T-cell (primary cell): ENCODE data around the gene JPT2. TPM values are rescaled to one million over a fixed set of nuclear protein-coding genes. Genes with fewer than 3 reads are reported as not detected.
"Not testable (repeated sequence)": the region's sequence is repeated elsewhere in the genome, so short reads cannot be mapped to it uniquely, and the experiment has no call there.

Experiments used
- ATAC-seq, 4 experiments: fragments of 200-7000 bp in 3 of 4; fragments of 150-1000 bp in 1 of 4; cut with Tn5 transposase; replicated peaks in 1 of 4; 1 replicate in 3 of 4; 2 replicates in 1 of 4; pipeline ENCODE4 v1.10.0; 2021; ENCODE audit warnings: moderate library complexity in 3 of 4, mild to moderate bottlenecking in 2 of 4, moderate number of reproducible peaks in 1 of 4
- CTCF ChIA-PET, 2 donors: fragments of 300-600 bp; sonication (Branson Sonifier 250); formaldehyde crosslinking; loops; one replicate each; lab custom pipeline; 2022; ENCODE audit warnings: antibody characterized with exemption in 2 of 2; lab: Charles Lee
- POLR2A ChIA-PET, 2 donors: fragments of 300-600 bp; sonication (Branson Sonifier 250); formaldehyde crosslinking; loops; one replicate each; lab custom pipeline; 2022; ENCODE audit warnings: antibody characterized with exemption in 2 of 2; lab: Charles Lee
- DNase-seq, 35 experiments: peaks; one replicate each; pipeline versions ENCODE4 v3.0.0 to v3.0.0-alpha.2; 2013 to 2023
- H3K27ac ChIP-seq: one replicate; pipeline ENCODE4 v1.5.1; 2013; ENCODE audit warnings: low read length
- H3K27me3 ChIP-seq, 2 experiments: replicated peaks in 1 of 2; 1 replicate in 1 of 2; 2 replicates in 1 of 2; pipeline versions ENCODE4 v1.6.1 to v1.7.0; 2013; ENCODE audit warnings: low read length in 1 of 2, mixed read lengths in 1 of 2; ENCODE audit not compliant: control insufficient read depth in 2 of 2, insufficient read depth in 2 of 2; ENCODE audit errors: extremely low read depth in 1 of 2
- H3K36me3 ChIP-seq, 2 donors: 1 replicate in 1 of 2; 2 replicates in 1 of 2; pipeline versions ENCODE4 v1.6.1 to v1.7.0; 2013; ENCODE audit warnings: low read length in 1 of 2; ENCODE audit not compliant: control insufficient read depth in 2 of 2, insufficient read depth in 1 of 2; ENCODE audit errors: extremely low read depth in 1 of 2
- H3K4me1 ChIP-seq, 2 experiments: 1 replicate in 1 of 2; 2 replicates in 1 of 2; pipeline versions ENCODE4 v1.6.1 to v1.7.0; 2013; ENCODE audit warnings: low read length in 2 of 2, mixed read lengths in 1 of 2; ENCODE audit not compliant: insufficient read depth in 2 of 2, control insufficient read depth in 1 of 2; ENCODE audit errors: extremely low read depth in 1 of 2
- H3K4me3 ChIP-seq, 2 donors: 1 replicate in 1 of 2; 2 replicates in 1 of 2; pipeline versions ENCODE4 v1.5.1 to v1.7.0; 2013; ENCODE audit warnings: mild to moderate bottlenecking in 2 of 2, low read length in 1 of 2, moderate library complexity in 1 of 2; ENCODE audit not compliant: control insufficient read depth in 1 of 2; ENCODE audit errors: extremely low read depth in 1 of 2
- H3K9me3 ChIP-seq: 2 replicates; pipeline ENCODE4 v1.7.0; 2013
- H3K27ac Mint-ChIP-seq, 2 donors: one replicate each; pipeline ENCODE4 v1.8.0; 2020 to 2021; ENCODE audit warnings: mild to moderate bottlenecking in 2 of 2, mixed read lengths in 2 of 2
- H3K27me3 Mint-ChIP-seq, 2 donors: one replicate each; pipeline ENCODE4 v1.8.0; 2021 to 2022; ENCODE audit warnings: mixed read lengths in 2 of 2
- H3K36me3 Mint-ChIP-seq: one replicate; pipeline ENCODE4 v1.8.0; 2021; ENCODE audit warnings: mixed read lengths
- H3K4me1 Mint-ChIP-seq, 3 donors: one replicate each; pipeline ENCODE4 v1.8.0; 2020 to 2022; ENCODE audit warnings: mixed read lengths in 3 of 3, mild to moderate bottlenecking in 1 of 3
- H3K4me3 Mint-ChIP-seq, 3 donors: one replicate each; pipeline ENCODE4 v1.8.0; 2020 to 2022; ENCODE audit warnings: mild to moderate bottlenecking in 3 of 3, mixed read lengths in 3 of 3, moderate library complexity in 3 of 3
- H3K9me3 Mint-ChIP-seq, 3 donors: one replicate each; pipeline ENCODE4 v1.8.0; 2020 to 2022; ENCODE audit warnings: mixed read lengths in 3 of 3
- WGBS: methylation state at CpG from one replicate; pipeline ENCODE4 v1.1.5; 2013; ENCODE audit warnings: missing lambda C conversion rate; ENCODE audit not compliant: insufficient coverage; 5-methylcytosine and 5-hydroxymethylcytosine counted together
- total RNA-seq, 35 experiments: library from RNA in 6 of 35; stranded (reverse) in 6 of 35; fragments of 120-200 nt in 1 of 35; gene quantifications; one replicate each; pipeline versions ENCODE4 v1.2.1 to v1.2.4 and lab custom pipeline; 2013 to 2026

Gene JPT2
- total RNA-seq, 5 donors from 2014 or later (not counting 1 experiment from before 2014, with no cell fraction given), result 13.8 to 51.1 (median 41.3) TPM

- H3K4me3 ChIP-seq, result no peak overlapping the region
- Mint-ChIP-seq H3K27ac (no peak overlapping the region), H3K4me1 (peaks cover 34 to 58% (median 56%) of the 10 kb centered on the region in 3 donors), H3K27me3 (no peaks in the 10 kb centered on the region), H3K4me3 (no peak overlapping the region), H3K9me3 (no peaks in the 10 kb centered on the region), H3K36me3 (no peaks in the 10 kb centered on the region)
- H3K27ac ChIP-seq, result no peak overlapping the region
- H3K9me3 ChIP-seq, result no peaks in the 10 kb centered on the region
- DNase-seq, result no peak
- WGBS, result 94% methylated on average over 12 of the region's 17 CpGs
- H3K27me3 ChIP-seq, result no peaks in the 10 kb centered on the region
- H3K4me1 ChIP-seq, result peaks cover 0 to 59% of the 10 kb centered on the region in 2 experiments
- ChIA-PET CTCF (interaction anchor here in 1 of 2 donors (0.6 kb wide), 1 partner anchor 152 kb away, joined by 3 read pairs; no protein-coding TSS in a partner anchor), POLR2A (interaction anchor here in 1 of 2 donors (0.7 kb wide), 1 partner anchor 44 kb away, joined by 8 read pairs; no protein-coding TSS in a partner anchor)
- ATAC-seq, result no peak
- peaks cover 0 to 8% of the 10 kb centered on the region in 2 donors for H3K36me3 ChIP-seq
These were observed 32.9 kb downstream of the JPT2 start for GRCh38 chr16:1710811-1711507.

- no peak for DNase-seq
- WGBS, result 78% methylated on average over 8 of the region's 14 CpGs
- H3K36me3 ChIP-seq, result peaks cover 0 to 8% of the 10 kb centered on the region in 2 donors
- ChIA-PET POLR2A (no interaction called here), CTCF (interaction anchor here in 1 of 2 donors (1.5 kb wide), 1 partner anchor 11 kb away, joined by 3 read pairs; no protein-coding TSS in a partner anchor)
- H3K4me3 Mint-ChIP-seq, result no peak overlapping the region
- no peaks in the 10 kb centered on the region for H3K9me3 Mint-ChIP-seq
- H3K27me3 Mint-ChIP-seq, result no peaks in the 10 kb centered on the region
- no peaks in the 10 kb centered on the region for H3K9me3 ChIP-seq
- ATAC-seq, result no peak
- peaks cover 0 to 45% of the 10 kb centered on the region in 2 experiments for H3K4me1 ChIP-seq
- no peaks in the 10 kb centered on the region for H3K27me3 ChIP-seq
- no peak overlapping the region for H3K27ac Mint-ChIP-seq
- H3K4me3 ChIP-seq, result no peak overlapping the region
- H3K27ac ChIP-seq, result no peak overlapping the region
- peaks cover 25 to 54% (median 50%) of the 10 kb centered on the region in 3 donors for H3K4me1 Mint-ChIP-seq
- no peaks in the 10 kb centered on the region for H3K36me3 Mint-ChIP-seq
These were observed 34.7 kb downstream of the JPT2 start for GRCh38 chr16:1712791-1713261.

GRCh38 chr16:1713331-1713730 lies 35.3 kb downstream of the JPT2 start:
- Mint-ChIP-seq H3K4me3 (no peak overlapping the region), H3K27ac (no peak overlapping the region), H3K9me3 (no peaks in the 10 kb centered on the region), H3K36me3 (no peaks in the 10 kb centered on the region), H3K4me1 (peaks cover 20 to 49% (median 45%) of the 10 kb centered on the region in 3 donors), H3K27me3 (no peaks in the 10 kb centered on the region)
- no peaks in the 10 kb centered on the region for H3K27me3 ChIP-seq
- H3K36me3 ChIP-seq, result peaks cover 0 to 8% of the 10 kb centered on the region in 2 donors
- peaks cover 0 to 40% of the 10 kb centered on the region in 2 experiments for H3K4me1 ChIP-seq
- no peak overlapping the region for H3K27ac ChIP-seq
- H3K9me3 ChIP-seq, result no peaks in the 10 kb centered on the region
- no peak overlapping the region for H3K4me3 ChIP-seq
- DNase-seq (no peak), ATAC-seq (no peak)
- CTCF ChIA-PET, result interaction anchor here in 1 of 2 donors (1.5 kb wide), 1 partner anchor 10 kb away, joined by 3 read pairs; no protein-coding TSS in a partner anchor
- 57% methylated on average over 1 of the region's 7 CpGs for WGBS
- POLR2A ChIA-PET, result no interaction called here

GRCh38 chr16:1713933-1714332 lies 35.9 kb downstream of the JPT2 start:
- ChIA-PET POLR2A (no interaction called here), CTCF (interaction anchor here in 1 of 2 donors (1.5 kb wide), 1 partner anchor 10 kb away, joined by 3 read pairs; no protein-coding TSS in a partner anchor)
- WGBS, result 82% methylated on average over 14 of the region's 14 CpGs
- Mint-ChIP-seq H3K4me3 (no peak overlapping the region), H3K27me3 (no peaks in the 10 kb centered on the region), H3K27ac (no peak overlapping the region), H3K9me3 (no peaks in the 10 kb centered on the region), H3K36me3 (no peaks in the 10 kb centered on the region), H3K4me1 (peaks cover 17 to 46% (median 42%) of the 10 kb centered on the region in 3 donors)
- H3K27me3 ChIP-seq, result no peaks in the 10 kb centered on the region
- no peak overlapping the region for H3K27ac ChIP-seq
- H3K4me1 ChIP-seq, result peaks cover 0 to 38% of the 10 kb centered on the region in 2 experiments
- peaks cover 0 to 5% of the 10 kb centered on the region in 2 donors for H3K36me3 ChIP-seq
- peak in 1 of 4 experiments; percentile 18 for ATAC-seq
- no peak overlapping the region for H3K4me3 ChIP-seq
- DNase-seq, result peak in 1 of 35 experiments; percentile 25
- no peaks in the 10 kb centered on the region for H3K9me3 ChIP-seq

- ChIA-PET POLR2A (no interaction called here), CTCF (no interaction called here)
- Histone ChIP-seq H3K4me1 (peaks cover 0 to 38% of the 10 kb centered on the region in 2 experiments), H3K27ac (no peak overlapping the region), H3K36me3 (peaks cover 0 to 5% of the 10 kb centered on the region in 2 donors), H3K9me3 (no peaks in the 10 kb centered on the region), H3K27me3 (no peaks in the 10 kb centered on the region), H3K4me3 (no peak overlapping the region)
- Mint-ChIP-seq H3K27me3 (no peaks in the 10 kb centered on the region), H3K27ac (no peak overlapping the region), H3K4me3 (no peak overlapping the region), H3K36me3 (no peaks in the 10 kb centered on the region), H3K4me1 (peaks cover 22 to 44% (median 44%) of the 10 kb centered on the region in 3 donors), H3K9me3 (no peaks in the 10 kb centered on the region)
- WGBS, result 97% methylated on average over 8 of the region's 12 CpGs
- no peak for DNase-seq
- no peak for ATAC-seq
These were observed 37.1 kb downstream of the JPT2 start for GRCh38 chr16:1715220-1715619.

GRCh38 chr16:1718236-1718635 lies 40.2 kb downstream of the JPT2 start:
- H3K27ac ChIP-seq, H3K36me3 Mint-ChIP-seq, H3K27me3 ChIP-seq, POLR2A ChIA-PET, CTCF ChIA-PET, H3K27ac Mint-ChIP-seq, H3K9me3 Mint-ChIP-seq, ATAC-seq, H3K4me3 ChIP-seq, H3K4me3 Mint-ChIP-seq, H3K36me3 ChIP-seq, H3K27me3 Mint-ChIP-seq, DNase-seq, H3K9me3 ChIP-seq: not testable (repeated sequence)
- peaks cover 22 to 55% (median 54%) of the 10 kb centered on the region in 3 donors for H3K4me1 Mint-ChIP-seq
- WGBS, result 98% methylated on average over 8 of the region's 10 CpGs
- H3K4me1 ChIP-seq, result peaks cover 3 to 45% of the 10 kb centered on the region in 2 experiments
